Panc1 (cell line): Measurements from ENCODE around the gene ASTN2. TPM values are rescaled to one million over a fixed set of nuclear protein-coding genes. Genes with fewer than 3 reads are reported as not detected.

Experiments
- ATAC-seq: fragments of 200-7000 bp; cut with Tn5 transposase; 2 replicates; pipeline ENCODE4 v1.9.1; 2020; ENCODE audit warnings: mild to moderate bottlenecking, moderate library complexity
- BruUV-seq: library from RNA; stranded (reverse); fragments of 400-500 nt; replicated peaks from 2 replicates; lab custom pipeline; 2021; lab: Mats Ljungman, UMichigan
- CTCF ChIA-PET: fragments of 300-600 bp; sonication (Branson Sonifier 250); formaldehyde crosslinking; loops from one replicate; lab custom pipeline; 2022; ENCODE audit warnings: antibody characterized with exemption; lab: Charles Lee
- POLR2A ChIA-PET: fragments of 300-600 bp; sonication (Branson Sonifier 250); formaldehyde crosslinking; loops from one replicate; lab custom pipeline; 2022; ENCODE audit warnings: antibody characterized with exemption; lab: Charles Lee
- DNase-seq: peaks from one replicate; pipeline ENCODE4 v3.0.0-alpha.2; 2010; ENCODE audit warnings: low read depth, low spot score
- H3K27ac ChIP-seq: 2 replicates; pipeline ENCODE4 v1.5.1; 2011; ENCODE audit warnings: mild to moderate bottlenecking, low read length, inconsistent platforms
- H3K27me3 ChIP-seq: fragments of 200-500 bp; sonication (Bioruptor generic); 2 replicates; pipeline ENCODE4 v1.6.0; 2014; ENCODE audit warnings: low read length, inconsistent platforms; ENCODE audit not compliant: control insufficient read depth, insufficient read depth
- H3K36me3 ChIP-seq: fragments of 200-500 bp; sonication (Bioruptor generic); 2 replicates; pipeline ENCODE4 v1.5.1; 2014; ENCODE audit warnings: inconsistent platforms, mild to moderate bottlenecking, low read length, moderate library complexity; ENCODE audit not compliant: control insufficient read depth, insufficient read depth
- H3K4me1 ChIP-seq: 2 replicates; pipeline ENCODE4 v1.5.1; 2011; ENCODE audit warnings: inconsistent platforms, mild to moderate bottlenecking, low read length, moderate library complexity; ENCODE audit not compliant: control insufficient read depth, insufficient read depth
- H3K4me3 ChIP-seq, 2 experiments: 2 replicates each; pipeline ENCODE4 v1.5.1; 2011 to 2012; ENCODE audit warnings: low read depth in 2 of 2, low read length in 2 of 2, mild to moderate bottlenecking in 2 of 2, inconsistent platforms in 1 of 2, moderate library complexity in 1 of 2
- H3K9me3 ChIP-seq: fragments of 200-500 bp; sonication (Bioruptor generic); 2 replicates; pipeline ENCODE4 v1.5.1; 2014; ENCODE audit warnings: low read depth, mild to moderate bottlenecking, inconsistent platforms, low read length, moderate library complexity; ENCODE audit not compliant: control insufficient read depth, insufficient read depth
- POLR2AphosphoS5 ChIP-seq: IDR thresholded peaks from 2 replicates; pipeline ENCODE4 v1.6.1; 2012; ENCODE audit warnings: mild to moderate bottlenecking, low read depth, low read length, moderate library complexity
- REST ChIP-seq, 2 experiments: IDR thresholded peaks; 2 replicates each; pipeline ENCODE4 v1.6.1; 2011 to 2012; ENCODE audit warnings: low read depth in 2 of 2, control low read depth in 1 of 2, low read length in 1 of 2, mild to moderate bottlenecking in 1 of 2, moderate library complexity in 1 of 2; ENCODE audit not compliant: insufficient read depth in 1 of 2
- SIN3A ChIP-seq: IDR thresholded peaks from 2 replicates; pipeline ENCODE4 v1.6.1; 2012; ENCODE audit warnings: low read depth, mild to moderate bottlenecking, low read length, moderate library complexity, borderline replicate concordance; ENCODE audit not compliant: insufficient read depth
- TCF7L2 ChIP-seq: IDR thresholded peaks from 2 replicates; pipeline ENCODE4 v1.6.1; 2011; ENCODE audit warnings: mild to moderate bottlenecking, low read depth, low read length, inconsistent platforms
- in situ Hi-C: cut with HindIII; loops from 2 replicates; pipeline ENCODE4 v1.10.0; 2016; ENCODE audit warnings: low sequenced_read_pairs, low pct_unique_long_range_greater_than_20kb
- intact Hi-C: fragments of 100-400 bp; cut with micrococcal nuclease; formaldehyde crosslinking; loops from one replicate; pipeline ENCODE4 v1.10.0; 2022; ENCODE audit not compliant: unreplicated experiment
- total RNA-seq: library from RNA; stranded (reverse); gene quantifications from one replicate; pipeline ENCODE4 v1.2.1, GENCODE V29; 2021; ENCODE audit not compliant: unreplicated experiment
- TF ChIP-seq, protein P1 (sequence below): fragments of 450-650 bp; IDR thresholded peaks from 2 replicates; pipeline ENCODE4 v1.5.1; 2017; ENCODE audit warnings: mild to moderate bottlenecking

The ASTN2 gene
- total RNA-seq, 1 experiment from 2014 or later = 3.9 TPM

DNA sequence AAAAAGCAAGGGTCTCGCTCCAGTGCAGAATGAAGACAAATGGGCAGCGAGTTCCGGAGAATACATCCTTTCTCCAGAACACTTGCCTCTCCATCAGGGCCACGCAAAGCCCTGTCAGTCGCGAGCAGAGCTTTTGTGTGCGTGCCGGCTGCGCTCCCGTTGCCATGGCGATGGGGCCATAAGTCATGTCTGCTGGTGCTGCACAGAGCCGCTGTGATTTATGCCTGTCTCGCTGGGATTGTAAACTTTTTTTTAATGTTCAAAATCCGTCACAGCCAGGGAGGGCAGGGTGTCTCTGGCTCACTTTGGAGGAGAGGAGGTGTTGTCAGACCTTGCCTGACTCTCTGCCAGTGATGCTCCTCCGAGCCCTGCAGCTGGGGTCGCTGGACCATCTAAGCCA, 455.0 kb downstream of the ASTN2 start:
- Histone ChIP-seq H3K36me3 (no peaks in the 10 kb centered on the region), H3K4me3 (no peak overlapping the region), H3K27me3 (no peaks in the 10 kb centered on the region), H3K4me1 (no peaks in the 10 kb centered on the region), H3K9me3 (no peaks in the 10 kb centered on the region), H3K27ac (no peak overlapping the region)
- in situ Hi-C loops = no loop called here
- DNase-seq (no peak), ATAC-seq (no peak)
- intact Hi-C loops = no loop called here
- POLR2A ChIA-PET = no interaction called here
- BruUV-seq = no TSS peak
- TF ChIP-seq TCF7L2 (no peak), SIN3A (no peak), REST (IDR thresholded peaks at IDR 0.05; ENCODE audit: insufficient read depth in 1 of 2, low read depth in 2 of 2, low read length in 1 of 2) (no peak), POLR2AphosphoS5 (no peak)
- TF ChIP-seq, protein P1, sequence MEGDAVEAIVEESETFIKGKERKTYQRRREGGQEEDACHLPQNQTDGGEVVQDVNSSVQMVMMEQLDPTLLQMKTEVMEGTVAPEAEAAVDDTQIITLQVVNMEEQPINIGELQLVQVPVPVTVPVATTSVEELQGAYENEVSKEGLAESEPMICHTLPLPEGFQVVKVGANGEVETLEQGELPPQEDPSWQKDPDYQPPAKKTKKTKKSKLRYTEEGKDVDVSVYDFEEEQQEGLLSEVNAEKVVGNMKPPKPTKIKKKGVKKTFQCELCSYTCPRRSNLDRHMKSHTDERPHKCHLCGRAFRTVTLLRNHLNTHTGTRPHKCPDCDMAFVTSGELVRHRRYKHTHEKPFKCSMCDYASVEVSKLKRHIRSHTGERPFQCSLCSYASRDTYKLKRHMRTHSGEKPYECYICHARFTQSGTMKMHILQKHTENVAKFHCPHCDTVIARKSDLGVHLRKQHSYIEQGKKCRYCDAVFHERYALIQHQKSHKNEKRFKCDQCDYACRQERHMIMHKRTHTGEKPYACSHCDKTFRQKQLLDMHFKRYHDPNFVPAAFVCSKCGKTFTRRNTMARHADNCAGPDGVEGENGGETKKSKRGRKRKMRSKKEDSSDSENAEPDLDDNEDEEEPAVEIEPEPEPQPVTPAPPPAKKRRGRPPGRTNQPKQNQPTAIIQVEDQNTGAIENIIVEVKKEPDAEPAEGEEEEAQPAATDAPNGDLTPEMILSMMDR = no peak
- CTCF ChIA-PET = no interaction called here

- BruUV-seq = no TSS peak
- H3K4me1 ChIP-seq = no peaks in the 10 kb centered on the region
- in situ Hi-C loops = no loop called here
- POLR2A ChIA-PET = no interaction called here
- no peaks in the 10 kb centered on the region for H3K36me3 ChIP-seq
- no peak overlapping the region for H3K4me3 ChIP-seq
- DNase-seq (no peak), ATAC-seq (no peak)
- H3K27me3 ChIP-seq = no peaks in the 10 kb centered on the region
- no peaks in the 10 kb centered on the region for H3K9me3 ChIP-seq
- H3K27ac ChIP-seq = no peak overlapping the region
- CTCF ChIA-PET = no interaction called here
- TF ChIP-seq REST (IDR thresholded peaks at IDR 0.05; ENCODE audit: insufficient read depth in 1 of 2, low read depth in 2 of 2, low read length in 1 of 2) = no peak
- TF ChIP-seq, protein P1 = no peak
- no peak for TF ChIP-seq POLR2AphosphoS5
- TF ChIP-seq TCF7L2 = no peak
- TF ChIP-seq SIN3A = no peak
- intact Hi-C loops = no loop called here
Measured at GRCh38 chr9:116958881-116959280, 456.0 kb downstream of the ASTN2 start.
